NCI-H69 (cell line): ENCODE data around the gene PTPRN2.

Experiments
- DNase-seq: peaks from one replicate; lab custom pipeline; 2025; lab: John Stamatoyannopoulos, UW

PTPRN2 gene

GRCh38 chr7:158252837-158253669 is 334.6 kb downstream of the PTPRN2 start:
- no peak for DNase-seq

GRCh38 chr7:158252081-158252836 is 335.4 kb downstream of the PTPRN2 start:
- peak; percentile 9 for DNase-seq

DNA sequence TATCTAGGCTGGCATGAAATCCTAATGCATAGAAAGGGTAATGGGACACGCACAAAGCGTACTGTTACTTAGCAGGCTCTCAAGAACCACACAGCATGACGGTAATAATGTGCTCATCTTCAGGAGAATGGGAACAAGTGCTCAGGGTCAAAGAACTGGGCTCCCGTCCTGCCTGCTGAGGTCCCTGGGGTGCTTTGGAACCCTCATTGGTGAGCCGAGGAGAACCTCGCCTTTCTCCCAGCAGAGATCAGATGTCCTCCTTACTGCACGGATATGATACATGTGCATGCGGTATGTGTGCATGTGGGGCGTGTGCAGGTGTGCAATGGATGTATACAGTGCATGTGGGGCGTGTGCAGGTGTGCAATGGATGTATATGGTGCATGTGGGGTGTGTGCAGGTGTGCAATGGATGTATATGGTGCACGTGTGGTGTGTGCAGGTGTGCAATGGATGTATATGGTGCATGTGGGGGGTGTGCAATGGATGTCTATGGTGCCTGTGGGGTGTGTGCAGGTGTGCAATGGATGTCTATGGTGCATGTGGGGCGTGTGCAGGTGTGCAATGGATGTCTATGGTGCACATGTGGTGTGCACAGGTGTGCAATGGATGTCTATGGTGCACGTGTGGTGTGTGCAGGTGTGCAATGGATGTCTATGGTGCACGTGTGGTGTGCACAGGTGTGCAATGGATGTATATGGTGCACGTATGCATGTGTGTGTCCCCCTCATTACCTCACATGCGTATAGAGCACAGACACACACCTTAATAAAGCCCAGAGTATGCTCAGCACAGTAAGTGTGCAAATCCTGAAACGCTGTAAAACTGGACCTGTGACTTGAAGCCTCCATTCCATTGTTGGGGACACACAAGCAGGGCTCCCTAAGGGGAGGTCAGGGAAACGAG is 336.3 kb downstream of the PTPRN2 start:
- no peak for DNase-seq

DNA sequence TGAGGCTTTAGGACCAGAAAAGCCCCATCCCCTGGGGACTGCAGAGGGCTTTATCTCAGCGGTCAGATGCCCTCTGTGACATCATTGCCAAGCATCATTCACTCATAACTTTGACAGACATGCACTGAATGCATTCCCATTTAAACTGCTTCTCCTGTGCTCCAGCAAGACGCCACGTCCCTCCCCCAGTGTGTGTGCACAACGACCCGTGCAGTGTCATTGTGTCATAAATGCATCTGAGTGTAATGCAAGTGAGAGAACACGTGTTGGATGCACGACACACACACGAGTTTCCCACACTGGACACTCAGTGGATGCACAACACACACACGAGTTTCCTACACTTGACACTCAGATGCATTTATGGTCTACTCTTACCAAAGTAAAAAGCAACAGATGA is 337.9 kb downstream of the PTPRN2 start:
- DNase-seq: no peak

DNA sequence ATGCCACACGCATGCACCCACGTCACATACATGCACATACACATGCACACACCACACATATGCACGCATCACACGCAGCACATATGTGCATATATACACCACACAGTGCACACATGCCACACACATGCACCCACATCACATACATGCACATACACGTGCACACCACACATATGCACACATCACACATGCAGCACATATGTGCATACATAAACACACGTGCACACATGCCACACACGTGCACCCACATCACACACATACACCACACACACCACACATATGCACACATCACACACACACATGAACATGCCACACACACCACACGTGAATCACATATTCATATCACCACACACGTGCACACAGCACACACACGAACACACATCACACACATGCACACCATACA is 338.8 kb downstream of the PTPRN2 start:
- DNase-seq: no peak

DNA sequence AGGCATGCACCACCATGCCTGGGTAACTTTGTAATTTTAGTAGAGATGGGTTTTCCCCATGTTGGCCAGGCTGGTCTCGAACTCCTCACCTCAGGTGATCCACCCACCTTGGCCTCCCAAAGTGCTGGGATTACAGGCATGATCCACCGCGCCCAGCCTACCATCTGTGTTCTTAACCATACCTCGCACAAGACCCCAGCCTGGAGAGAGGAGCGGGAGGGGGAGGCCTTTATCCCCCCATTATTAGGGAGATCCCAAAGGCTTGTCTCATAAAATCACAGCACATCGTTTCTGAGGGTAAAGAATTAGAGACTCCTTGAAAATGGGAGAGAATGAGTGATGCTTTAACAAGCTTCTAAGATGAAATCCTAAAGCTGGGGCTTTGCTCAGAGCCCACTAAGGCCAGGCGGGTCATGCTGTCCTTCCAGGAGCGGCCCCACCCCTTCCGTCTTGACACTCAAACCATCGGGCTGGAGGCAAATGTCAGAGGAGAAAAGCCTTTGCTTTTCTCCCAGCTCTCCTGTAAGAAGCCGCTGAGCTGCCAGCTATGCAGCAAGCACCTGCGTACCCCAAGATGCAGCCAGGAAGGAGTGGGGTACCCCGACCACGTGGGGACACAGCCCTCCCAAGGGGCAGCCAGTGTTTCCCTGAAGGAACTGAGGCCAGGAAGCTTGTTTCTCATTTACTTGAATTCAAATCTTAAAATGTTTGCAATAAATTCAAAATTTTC is 339.7 kb downstream of the PTPRN2 start:
- DNase-seq: no peak

DNA sequence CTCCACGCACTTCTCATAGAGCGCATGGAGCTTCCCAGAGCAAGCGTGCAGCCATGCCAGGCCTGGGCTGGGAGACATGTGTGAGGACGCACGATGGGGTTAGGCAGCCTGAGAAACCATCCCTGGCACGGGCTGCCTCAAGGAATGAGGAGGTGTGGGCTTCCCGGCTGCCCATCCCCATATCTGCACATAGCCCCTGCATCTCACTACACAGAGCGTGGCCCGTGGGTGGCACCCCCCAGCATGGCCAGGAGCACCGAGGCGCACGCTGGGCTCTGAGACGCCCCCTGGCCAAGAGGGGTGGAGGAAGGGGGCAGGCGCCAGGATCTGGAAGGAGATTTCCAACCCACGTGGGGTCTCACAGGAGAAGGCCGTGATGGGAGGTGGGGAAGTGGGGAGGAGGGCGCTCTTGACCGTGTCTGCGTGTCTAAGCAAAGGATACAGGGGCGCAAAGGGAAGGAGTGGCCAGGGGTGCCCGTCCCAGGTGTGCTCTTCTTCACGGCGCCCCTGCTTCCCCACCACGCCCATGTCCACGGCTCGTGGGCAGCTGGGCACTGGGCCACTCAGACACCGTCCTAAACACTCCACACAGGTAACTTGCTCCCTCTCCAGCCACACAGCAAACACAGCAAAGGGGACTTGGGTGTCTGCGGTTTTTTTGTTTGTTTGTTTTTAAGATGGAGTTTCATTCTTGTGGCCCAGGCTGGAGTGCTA is 340.5 kb downstream of the PTPRN2 start:
- no peak for DNase-seq

DNA sequence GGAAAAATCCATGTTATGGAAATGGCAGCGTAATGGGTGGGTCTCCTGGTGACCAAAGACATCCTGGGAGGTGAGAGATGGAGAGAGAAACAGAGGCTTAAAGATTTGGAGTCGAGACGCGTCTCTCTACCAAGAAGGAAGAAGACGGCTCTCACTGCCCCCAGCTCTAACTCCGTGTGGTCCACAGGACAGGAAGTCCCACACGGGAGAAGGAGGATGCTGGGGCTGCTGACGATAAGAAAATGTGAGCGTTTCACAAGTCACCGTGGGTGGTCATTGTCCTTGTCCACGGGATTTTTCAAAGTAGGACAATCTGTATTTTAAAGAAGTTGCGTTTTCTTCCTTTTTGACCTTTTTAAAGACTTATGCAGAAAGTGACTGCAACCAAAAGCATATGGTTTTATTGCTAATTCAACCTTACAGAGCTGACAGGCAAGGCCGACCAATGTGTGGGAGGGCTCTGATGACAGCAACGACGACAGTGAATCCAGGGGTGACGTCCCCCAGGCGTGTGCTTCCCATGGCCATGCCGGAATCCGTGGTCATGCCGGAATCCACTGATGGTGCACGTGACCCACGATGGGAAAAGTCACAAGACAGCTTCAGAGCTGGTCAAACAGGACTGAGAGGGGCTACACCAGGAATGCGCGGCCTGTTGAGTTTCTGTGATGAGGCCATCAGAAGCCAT is 341.2 kb downstream of the PTPRN2 start:
- DNase-seq: no peak

- DNase-seq: no peak
These were observed 341.9 kb downstream of the PTPRN2 start for GRCh38 chr7:158245724-158246041.

DNA sequence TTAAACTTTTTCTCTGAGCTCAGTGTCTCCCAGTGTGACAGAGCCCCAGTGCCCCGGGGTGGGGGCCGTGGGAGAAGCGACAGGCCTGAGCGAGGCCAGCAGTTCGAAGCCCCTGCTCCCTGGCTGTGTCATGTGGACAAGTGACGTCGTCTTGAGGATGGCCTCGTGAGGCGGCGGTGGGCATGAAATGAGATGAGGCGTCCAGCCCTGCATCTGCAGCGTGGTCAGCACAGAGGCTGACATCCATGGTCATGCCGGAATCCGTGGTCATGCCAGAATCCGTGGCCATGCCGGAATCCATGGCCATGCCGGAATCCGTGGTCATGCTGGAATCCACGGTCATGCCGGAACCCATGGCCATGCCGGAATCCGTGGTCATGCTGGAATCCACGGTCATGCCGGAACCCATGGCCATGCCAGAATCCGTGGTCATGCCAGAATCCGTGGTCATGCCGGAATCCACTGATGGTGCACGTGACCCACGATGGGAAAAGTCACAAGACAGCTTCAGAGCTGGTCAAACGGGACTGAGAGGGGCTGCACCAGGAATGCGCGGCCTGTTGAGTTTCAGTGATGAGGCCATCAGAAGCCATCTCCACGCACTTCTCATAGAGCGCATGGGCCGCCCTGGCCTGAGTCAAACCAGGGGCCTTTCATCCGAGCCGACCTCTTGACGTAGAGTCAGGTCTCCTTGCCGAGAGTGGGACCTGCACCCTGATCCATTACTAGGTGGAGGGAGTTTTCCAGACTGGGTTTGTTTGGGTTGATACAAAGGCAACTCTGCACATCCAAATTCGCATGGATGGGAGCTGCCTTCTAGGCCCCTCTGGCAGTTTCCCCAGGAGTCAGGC is 342.5 kb downstream of the PTPRN2 start:
- no peak for DNase-seq

- no peak for DNase-seq
These were observed 343.2 kb downstream of the PTPRN2 start for GRCh38 chr7:158244430-158244829.

DNA sequence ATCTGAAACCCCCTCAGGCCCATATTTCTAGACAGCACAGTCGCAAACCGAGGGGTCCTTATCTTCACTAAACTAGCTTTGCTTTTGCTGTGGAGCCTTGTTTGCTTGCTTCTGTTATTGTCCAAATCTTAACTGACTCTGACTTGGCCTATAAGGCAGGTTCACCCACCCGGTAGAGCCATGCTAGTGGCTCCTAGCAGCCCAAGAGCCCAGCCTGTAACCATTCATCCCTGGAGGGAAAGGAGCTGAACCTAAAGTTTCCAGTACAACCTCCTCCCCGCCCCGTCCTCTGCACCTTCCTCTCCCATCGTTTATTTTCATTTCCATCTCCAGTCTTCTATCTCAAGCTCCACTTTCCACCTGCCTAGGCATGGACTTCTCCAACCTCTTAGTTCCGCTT is 345.7 kb downstream of the PTPRN2 start:
- DNase-seq: no peak

DNA sequence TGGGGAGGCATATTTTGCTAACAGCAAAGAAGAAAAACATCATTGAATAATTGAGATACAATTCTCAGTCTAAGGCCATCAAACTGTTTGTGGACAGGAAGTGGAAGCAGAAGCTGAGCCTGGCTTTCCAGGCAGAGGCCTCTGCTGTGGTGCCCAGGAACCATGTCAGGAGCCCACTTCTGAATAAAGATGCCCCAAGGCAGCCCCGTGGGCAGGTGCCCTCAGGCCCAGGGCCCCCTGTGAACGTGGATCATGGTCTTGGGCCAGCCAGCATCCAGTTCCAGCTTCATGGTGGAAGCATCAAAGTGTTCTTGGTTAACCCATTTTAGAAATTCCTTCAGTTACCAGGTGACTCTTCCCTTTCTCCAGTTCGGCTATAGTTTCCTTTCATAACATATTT is 346.8 kb downstream of the PTPRN2 start:
- no peak for DNase-seq

DNA sequence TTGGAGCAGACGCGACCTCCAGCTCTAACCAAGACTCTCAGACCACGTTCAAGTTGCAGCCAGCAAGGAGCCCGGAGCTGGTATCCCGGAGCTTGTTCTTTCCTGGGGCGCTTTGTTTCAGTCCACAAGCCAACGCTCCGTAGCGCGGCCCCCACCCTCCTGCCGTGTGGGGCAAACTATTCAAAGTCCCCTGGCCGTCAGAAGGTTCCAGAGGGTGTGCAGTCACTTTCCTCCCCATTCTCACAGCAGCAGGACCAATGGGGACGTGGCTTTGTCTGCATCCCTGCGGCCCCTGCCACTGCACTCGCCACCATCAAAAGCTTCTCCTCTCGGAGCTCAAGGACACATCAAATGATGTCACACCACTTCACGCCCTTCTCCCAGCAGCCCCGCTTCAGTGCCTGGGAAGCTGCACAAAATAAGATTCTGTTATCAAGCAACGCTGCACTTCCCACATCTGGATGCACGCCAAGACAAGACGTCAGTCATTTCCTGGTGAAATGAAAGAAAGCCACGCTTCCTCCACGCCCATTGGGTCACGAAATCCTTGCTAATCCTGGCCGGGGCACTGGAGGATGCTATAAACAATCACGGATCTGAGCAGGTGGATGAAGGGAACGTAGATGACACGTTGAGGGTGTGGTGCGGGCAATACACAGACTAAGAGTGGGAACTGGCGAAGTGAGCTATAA is 348.2 kb downstream of the PTPRN2 start:
- DNase-seq: peak; percentile 57

DNA sequence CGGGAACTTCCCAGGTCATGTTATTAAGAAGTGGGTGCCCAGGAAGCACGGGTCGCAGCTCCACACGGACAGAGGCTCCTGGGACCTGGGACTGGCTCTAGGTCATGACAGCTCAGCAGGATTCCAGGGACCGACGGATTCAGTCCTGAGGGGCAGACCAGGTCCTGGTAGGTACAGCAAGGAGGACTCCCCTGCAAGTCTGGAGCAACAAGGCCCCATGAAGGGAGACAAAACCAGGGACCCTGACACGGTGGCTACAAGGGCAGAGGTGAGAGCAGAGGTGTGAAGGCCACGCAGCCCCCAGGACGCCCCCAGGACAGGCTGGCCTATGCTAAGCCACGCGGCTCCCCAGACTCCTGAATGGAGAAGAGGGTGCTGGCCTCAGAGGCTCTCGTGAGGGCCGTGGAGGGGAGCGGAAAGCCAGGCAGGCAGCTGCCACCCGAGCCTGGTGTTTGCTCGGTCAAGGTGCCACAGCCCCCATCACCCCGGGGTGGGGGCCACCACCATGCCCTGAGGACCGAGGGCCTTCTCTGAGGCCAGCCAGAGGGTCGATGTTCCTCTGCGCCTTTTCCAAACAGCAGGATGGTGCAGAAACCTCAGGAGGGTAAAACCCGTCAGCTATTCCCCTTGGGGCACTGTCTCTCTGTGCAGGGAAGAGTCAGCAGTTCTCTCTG is 348.9 kb downstream of the PTPRN2 start:
- no peak for DNase-seq

DNA sequence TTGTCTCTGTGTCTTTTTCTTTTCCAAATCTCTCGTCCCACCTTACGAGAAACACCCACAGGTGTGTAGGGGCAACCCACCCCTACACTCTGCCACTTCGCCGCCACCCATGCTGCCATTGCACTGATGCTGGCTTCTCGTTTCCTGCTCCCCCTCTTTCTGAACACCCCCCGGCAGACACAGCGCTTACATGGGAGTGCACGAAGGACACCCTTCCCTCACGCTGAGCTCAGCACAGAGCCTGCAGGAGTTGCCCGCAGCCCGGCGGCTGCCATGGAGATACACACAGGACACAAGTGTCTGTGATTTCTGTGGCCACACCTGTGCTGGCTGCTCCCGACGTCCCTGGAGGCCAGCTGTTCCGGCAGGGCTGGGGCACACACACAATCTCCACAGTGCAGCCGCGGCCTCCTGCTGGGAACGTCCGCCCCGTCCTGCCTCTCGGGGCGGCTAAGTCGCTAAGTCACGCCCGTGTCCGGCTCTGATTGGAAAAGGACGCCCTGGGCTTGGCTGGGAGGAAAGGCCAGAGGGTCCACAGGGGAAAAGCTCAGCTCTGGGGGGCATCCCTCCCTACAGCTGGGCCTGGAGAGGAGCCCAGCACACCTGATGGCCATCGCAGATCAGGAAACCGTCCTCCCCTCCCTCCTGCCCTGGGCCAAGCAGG is 349.8 kb downstream of the PTPRN2 start:
- peak; percentile 79 for DNase-seq

- DNase-seq: no peak
These were observed 351.2 kb downstream of the PTPRN2 start for GRCh38 chr7:158236400-158236799.

DNA sequence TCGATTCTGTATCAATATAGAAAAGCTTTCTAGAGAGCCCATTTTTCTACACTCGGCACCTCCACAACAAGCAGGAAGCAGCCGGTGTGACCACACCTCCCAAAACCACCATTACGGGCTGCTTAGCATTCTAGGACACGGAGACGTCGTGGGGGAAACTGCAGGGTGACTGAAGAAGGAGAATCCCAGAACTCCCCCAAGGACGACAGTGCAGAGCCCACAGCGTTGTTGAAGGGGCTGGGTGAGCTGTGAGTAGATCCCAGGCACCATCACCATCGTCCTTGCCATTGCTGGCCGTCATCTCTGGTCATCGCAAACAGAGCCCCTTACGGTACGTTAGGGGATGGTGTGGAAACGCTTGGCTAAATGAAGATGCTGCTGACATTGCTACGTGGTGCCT is 351.8 kb downstream of the PTPRN2 start:
- no peak for DNase-seq
